HG03103 (cell line): ENCODE measurements around the gene SH3PXD2A.
A peak's percentile ranks its signal among the peaks of the same experiment; 100 is the strongest.
"Not testable (repeated sequence)": the region's sequence is repeated elsewhere in the genome, so short reads cannot be mapped to it uniquely, and the experiment has no call there.

Experiments
- ATAC-seq: cut with Tn5 transposase; IDR thresholded peaks from one replicate; pipeline ENCODE4 v1.9.1; 2021; ENCODE audit warnings: low read depth; ENCODE audit not compliant: unreplicated experiment

The SH3PXD2A gene

GRCh38 chr10:103776878-103777591 is 78.3 kb downstream of the SH3PXD2A start:
- no peak for ATAC-seq

GRCh38 chr10:103775776-103776175 is 79.6 kb downstream of the SH3PXD2A start:
- ATAC-seq: no peak

- not testable (repeated sequence) for ATAC-seq
Observed at GRCh38 chr10:103772846-103773245, 82.5 kb downstream of the SH3PXD2A start.

GRCh38 chr10:103772096-103772845 is 83.1 kb downstream of the SH3PXD2A start:
- peak; percentile 53 for ATAC-seq

- ATAC-seq: no peak
Observed at GRCh38 chr10:103770139-103770538, 85.2 kb downstream of the SH3PXD2A start.

GRCh38 chr10:103769176-103769575 is 86.2 kb downstream of the SH3PXD2A start:
- no peak for ATAC-seq

- ATAC-seq: no peak
Observed at GRCh38 chr10:103768345-103768744, 87.0 kb downstream of the SH3PXD2A start.

- no peak for ATAC-seq
Observed at GRCh38 chr10:103767756-103768155, 87.6 kb downstream of the SH3PXD2A start.

- no peak for ATAC-seq
Observed at GRCh38 chr10:103766751-103767505, 88.4 kb downstream of the SH3PXD2A start.

GRCh38 chr10:103765981-103766380 is 89.4 kb downstream of the SH3PXD2A start:
- no peak for ATAC-seq

GRCh38 chr10:103765168-103765567 is 90.2 kb downstream of the SH3PXD2A start:
- ATAC-seq: no peak

GRCh38 chr10:103764296-103765088 is 90.9 kb downstream of the SH3PXD2A start:
- ATAC-seq: no peak

GRCh38 chr10:103763374-103764202 is 91.8 kb downstream of the SH3PXD2A start:
- ATAC-seq: no peak

- no peak for ATAC-seq
Observed at GRCh38 chr10:103762916-103763315, 92.5 kb downstream of the SH3PXD2A start.

- ATAC-seq: no peak
Observed at GRCh38 chr10:103762162-103762561, 93.2 kb downstream of the SH3PXD2A start.

GRCh38 chr10:103761075-103761920 is 94.1 kb downstream of the SH3PXD2A start:
- no peak for ATAC-seq

GRCh38 chr10:103760233-103760632 is 95.1 kb downstream of the SH3PXD2A start:
- ATAC-seq: not testable (repeated sequence)

- no peak for ATAC-seq
Observed at GRCh38 chr10:103759100-103759781, 96.1 kb downstream of the SH3PXD2A start.
